RCC 7860 (cell line): ENCODE data around the gene FAM149A.

Experiments used
- DNase-seq: peaks from one replicate; pipeline ENCODE4 v3.0.0-alpha.2; 2015; ENCODE audit warnings: low spot score
- FAIRE-seq: peaks from 2 replicates; lab custom pipeline; 2012; peaks lifted over from hg19 to GRCh38; lab: Jason Lieb, UNC

Gene FAM149A

GRCh38 chr4:186104890-186105646, 564 bp downstream of the FAM149A start:
- FAIRE-seq (no peak), DNase-seq (no peak)

GRCh38 chr4:186105647-186106321, 1.3 kb downstream of the FAM149A start:
- DNase-seq (peak; percentile 66), FAIRE-seq (peak; percentile 72)

DNA sequence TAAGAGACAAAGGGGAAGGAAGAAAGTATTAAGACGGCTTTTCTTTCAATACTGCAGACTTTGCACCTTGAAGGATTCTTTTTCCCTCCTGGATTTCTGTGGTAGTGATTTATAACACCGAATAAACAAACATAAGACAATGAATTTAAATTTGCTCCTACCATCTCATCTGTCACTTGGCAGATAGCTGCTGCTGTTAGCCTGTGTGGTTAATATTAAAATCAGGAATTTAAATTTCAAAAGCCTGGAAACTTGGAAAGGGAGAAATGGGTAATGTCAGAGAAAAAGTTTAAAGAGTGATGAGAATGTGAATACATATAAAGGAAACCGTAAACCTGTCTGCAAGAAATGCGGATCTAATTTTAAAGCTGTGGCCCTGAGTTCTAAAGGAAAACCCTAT, 3.4 kb downstream of the FAM149A start:
- DNase-seq, result no peak
- FAIRE-seq, result no peak

- FAIRE-seq, result no peak
Measured at GRCh38 chr4:186108391-186108790, 3.9 kb downstream of the FAM149A start.

GRCh38 chr4:186109245-186109644, 4.7 kb downstream of the FAM149A start:
- DNase-seq, result no peak
- no peak for FAIRE-seq

More at GRCh38 chr4:186108391-186108790, 3.9 kb downstream of the FAM149A start:
- DNase-seq, result no peak

DNA sequence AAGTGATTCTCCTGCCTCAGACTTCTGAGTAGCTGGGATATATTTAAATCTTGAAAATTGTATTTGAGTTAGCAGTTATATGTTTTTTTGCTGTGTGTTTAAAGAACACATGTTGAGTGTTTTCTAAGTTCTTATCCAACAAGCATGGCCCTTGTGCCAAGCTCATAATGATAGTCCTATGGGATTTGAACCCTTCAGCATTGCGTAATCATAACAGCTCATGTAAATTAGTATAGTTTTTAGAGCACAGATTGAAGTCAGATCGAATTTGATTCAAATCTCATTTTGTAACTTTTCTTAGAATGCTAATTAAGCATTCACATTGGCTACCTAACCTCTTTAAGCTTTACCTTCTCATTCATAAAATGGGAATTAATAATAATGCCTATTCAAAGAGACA, 12.2 kb downstream of the FAM149A start:
- no peak for FAIRE-seq

GRCh38 chr4:186118582-186118981, 14.1 kb downstream of the FAM149A start:
- no peak for FAIRE-seq
- DNase-seq, result no peak

More for the DNA sequence above, 12.2 kb downstream of the FAM149A start:
- no peak for DNase-seq

GRCh38 chr4:186121057-186121456, 16.6 kb downstream of the FAM149A start:
- DNase-seq (no peak), FAIRE-seq (no peak)

GRCh38 chr4:186128842-186129241, 24.3 kb downstream of the FAM149A start:
- FAIRE-seq (no peak), DNase-seq (no peak)

- FAIRE-seq (no peak), DNase-seq (no peak)
Measured at GRCh38 chr4:186131935-186132334, 27.4 kb downstream of the FAM149A start.

- DNase-seq, result no peak
- FAIRE-seq, result no peak
Measured at GRCh38 chr4:186132577-186133242, 28.2 kb downstream of the FAM149A start.

GRCh38 chr4:186134257-186134656, 29.8 kb downstream of the FAM149A start:
- DNase-seq (no peak), FAIRE-seq (no peak)

- FAIRE-seq (no peak), DNase-seq (no peak)
Measured at GRCh38 chr4:186134861-186135260, 30.4 kb downstream of the FAM149A start.

GRCh38 chr4:186137196-186137794, 32.8 kb downstream of the FAM149A start:
- FAIRE-seq, result peak; percentile 45
- DNase-seq, result no peak

DNA sequence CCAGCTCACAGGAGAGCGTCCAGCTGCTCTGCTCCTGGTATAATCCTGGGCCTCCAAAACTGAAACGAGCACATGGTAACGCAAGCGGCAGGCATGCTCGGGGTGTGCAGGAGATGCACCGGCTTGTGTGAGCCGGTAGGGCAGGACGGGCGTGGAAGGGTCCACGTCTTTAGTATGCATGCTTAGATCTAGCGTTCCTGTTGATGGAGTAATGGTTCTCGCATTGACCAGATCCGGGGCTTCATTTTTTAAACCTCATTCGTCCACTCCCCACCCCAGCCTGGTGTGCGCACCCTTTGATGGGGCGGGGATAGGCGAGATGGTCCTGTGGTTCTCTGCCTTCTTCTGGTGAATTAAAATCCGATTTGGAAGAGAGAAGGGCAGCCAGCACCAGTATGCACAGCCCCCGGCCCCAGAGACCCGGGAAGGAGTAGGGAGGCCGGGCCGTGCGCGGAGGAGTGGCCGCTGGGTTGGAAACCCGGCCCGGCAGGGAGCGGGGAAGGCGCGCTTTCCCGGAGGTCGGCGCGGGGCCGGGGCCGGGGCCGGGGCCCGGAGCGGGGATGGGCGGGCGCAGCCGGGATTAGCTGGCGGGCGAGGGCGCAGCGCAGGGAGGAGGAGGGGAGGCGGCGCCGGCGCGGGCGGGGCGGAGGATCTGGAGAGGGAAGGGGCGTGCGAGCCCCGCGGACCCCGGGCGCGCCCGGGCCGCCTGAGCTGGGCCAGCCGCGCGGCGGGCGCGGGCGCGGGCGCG, 39.9 kb downstream of the FAM149A start:
- no peak for FAIRE-seq
- no peak for DNase-seq

DNA sequence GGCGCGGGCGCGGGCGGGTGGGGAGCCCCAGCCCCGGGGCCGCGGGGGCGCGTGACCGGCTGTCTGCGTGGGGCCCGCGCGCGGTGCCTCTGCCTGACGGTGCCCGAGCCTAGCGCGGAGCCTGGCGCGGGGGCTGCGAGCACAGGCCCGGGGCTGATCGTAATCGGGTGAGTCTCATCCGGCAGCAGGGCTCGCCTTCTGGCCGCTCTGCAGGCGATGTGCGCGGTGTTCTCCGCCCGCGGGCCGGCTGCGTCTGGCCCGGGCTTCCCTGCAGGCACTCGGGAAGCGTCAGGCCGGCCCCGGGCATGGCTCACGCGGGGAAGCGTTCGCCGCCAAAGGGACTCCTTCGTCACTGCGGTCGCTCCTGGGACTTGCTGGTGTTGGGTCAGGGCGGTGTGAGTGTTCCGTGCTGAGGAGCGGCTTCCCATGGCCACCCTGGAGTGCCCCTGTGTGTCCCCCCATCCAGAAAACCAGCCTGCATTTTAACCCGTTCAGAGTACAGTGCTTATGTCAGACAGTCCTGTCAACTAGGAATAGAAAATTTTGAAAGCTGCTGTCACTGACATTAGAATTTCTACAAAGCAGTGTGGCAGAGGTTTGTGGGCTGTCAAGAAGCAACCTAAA, 40.6 kb downstream of the FAM149A start:
- no peak for FAIRE-seq
- peak; percentile 8 for DNase-seq

DNA sequence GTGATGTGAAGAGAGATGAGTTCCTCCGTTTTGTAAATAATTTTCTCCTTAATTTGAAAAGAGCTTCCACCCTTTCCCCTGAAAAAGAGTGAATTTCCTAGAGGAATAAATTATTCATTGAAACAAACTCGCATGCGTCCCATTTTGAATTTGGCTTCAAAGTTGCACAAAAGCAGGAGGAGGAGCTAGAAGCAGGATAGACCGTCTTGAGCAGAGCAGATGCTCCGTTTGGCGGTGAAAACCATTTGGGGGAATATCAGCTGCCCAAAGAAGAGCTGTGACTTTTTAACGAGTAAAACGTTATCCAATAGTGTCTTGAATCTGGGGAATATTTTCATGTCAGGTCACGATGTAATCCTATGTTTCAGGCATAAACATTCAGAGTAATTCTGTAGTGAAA, 42.0 kb downstream of the FAM149A start:
- no peak for FAIRE-seq
- no peak for DNase-seq

GRCh38 chr4:186148336-186148975, 44.0 kb downstream of the FAM149A start:
- DNase-seq, result no peak
- peak; percentile 84 for FAIRE-seq

GRCh38 chr4:186149872-186150271, 45.4 kb downstream of the FAM149A start:
- no peak for FAIRE-seq
- DNase-seq, result peak; percentile 40

DNA sequence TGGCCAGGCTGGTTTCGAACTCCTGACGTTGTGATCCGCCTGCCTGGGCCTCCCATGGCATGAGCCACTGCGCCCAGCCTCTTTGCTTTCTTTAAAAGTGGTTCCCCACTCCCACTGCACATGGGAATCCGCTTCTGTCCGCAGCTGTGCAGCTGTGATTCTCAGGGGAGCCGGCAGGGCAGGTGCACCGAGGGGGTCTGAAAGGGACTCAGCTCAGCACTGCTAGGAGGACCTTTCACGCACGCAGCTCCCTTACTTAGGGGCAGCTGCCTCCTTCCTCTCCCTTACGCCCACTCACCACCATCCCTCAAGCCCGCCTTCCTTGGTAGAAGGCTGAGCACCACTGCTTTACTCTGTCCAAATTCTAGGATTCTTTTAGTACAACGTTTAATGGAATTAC, 46.4 kb downstream of the FAM149A start:
- DNase-seq (no peak), FAIRE-seq (no peak)
